ENCODE measurements around the gene MILR1.
A peak's percentile ranks its signal among the peaks of the same experiment; 100 is the strongest.

- TF ChIP-seq CTCF (IDR thresholded peaks at IDR 0.05) (peak in 5 of 6 experiments; percentile 26 to 48 (median 36)), POLR2A (IDR thresholded peaks at IDR 0.05) (no peak)
Observed at GRCh38 chr17:64507413-64507782, 58.5 kb downstream of the MILR1 start.
